Natural killer cell treated with Interleukin-12 subunit alpha and Interleukin-12 subunit beta and Interleukin-15 and Interleukin-18, amount 100 ng/mL, for 72 hours (primary cell): ENCODE data around the gene LASP1. TPM values are rescaled to one million over a fixed set of nuclear protein-coding genes. Genes with fewer than 3 reads are reported as not detected.

ENCODE experiments used
- ATAC-seq, 2 donors: fragments of 150-1000 bp; cut with Tn5 transposase in 1 of 2; sonication (Bioruptor Pico), chemical (Tn5 transposase) in 1 of 2; 2 replicates each; pipeline ENCODE4 v1.10.0; 2021
- DNase-seq: peaks from one replicate; pipeline ENCODE4 v3.0.0; 2022; ENCODE audit warnings: low spot score
- H3K27ac Mint-ChIP-seq, 2 donors: 1 replicate in 1 of 2; 2 replicates in 1 of 2; pipeline ENCODE4 v1.8.0; 2022; ENCODE audit warnings: mixed read lengths in 2 of 2, mild to moderate bottlenecking in 1 of 2, moderate library complexity in 1 of 2
- H3K27me3 Mint-ChIP-seq, 2 donors: 1 replicate in 1 of 2; 2 replicates in 1 of 2; pipeline ENCODE4 v1.8.0; 2022; ENCODE audit warnings: mixed read lengths in 2 of 2
- H3K36me3 Mint-ChIP-seq: one replicate; pipeline ENCODE4 v1.8.0; 2022; ENCODE audit warnings: mixed read lengths
- H3K4me1 Mint-ChIP-seq, 2 donors: 1 replicate in 1 of 2; 2 replicates in 1 of 2; pipeline ENCODE4 v1.8.0; 2022; ENCODE audit warnings: low read depth in 2 of 2, mixed read lengths in 2 of 2, mild to moderate bottlenecking in 1 of 2
- H3K4me3 Mint-ChIP-seq: one replicate; pipeline ENCODE4 v1.8.0; 2022; ENCODE audit warnings: mixed read lengths
- H3K9me3 Mint-ChIP-seq: 2 replicates; pipeline ENCODE4 v1.8.0; 2022; ENCODE audit warnings: mixed read lengths
- total RNA-seq, 2 donors: library from RNA; stranded (reverse); gene quantifications; one replicate each; pipeline ENCODE4 v1.2.3, GENCODE V29; 2022

The LASP1 gene
- total RNA-seq, 2 donors from 2014 or later, result 214 to 390 TPM

- Mint-ChIP-seq H3K36me3 (peaks cover 7% of the 10 kb centered on the region), H3K4me1 (peaks cover 17 to 44% of the 10 kb centered on the region in 2 donors), H3K9me3 (no peaks in the 10 kb centered on the region), H3K27me3 (no peaks in the 10 kb centered on the region), H3K4me3 (no peak overlapping the region), H3K27ac (peak overlapping the region; percentile 22 to 23)
- ATAC-seq (no peak), DNase-seq (no peak)
Measured at GRCh38 chr17:38914741-38915638, 45.1 kb downstream of the LASP1 start.

DNA sequence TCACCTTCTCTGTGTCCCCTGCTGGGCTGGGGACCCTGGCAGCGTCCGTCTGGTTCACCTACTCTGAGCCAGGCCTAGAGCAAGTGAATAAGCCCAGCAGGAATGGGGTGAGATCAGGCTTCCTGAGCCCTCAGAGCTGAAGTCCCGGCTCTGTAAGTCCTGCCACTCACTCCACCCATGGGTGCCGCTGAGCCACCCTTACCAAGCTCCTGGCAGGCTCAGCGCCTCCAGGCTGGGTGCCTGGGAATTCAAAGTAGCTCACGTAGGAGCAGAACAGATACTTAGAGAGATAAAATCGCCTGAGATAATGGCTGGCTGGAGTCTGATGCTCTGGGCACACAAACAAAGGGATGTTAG, 45.8 kb downstream of the LASP1 start:
- H3K4me3 Mint-ChIP-seq, result no peak overlapping the region
- peaks cover 7% of the 10 kb centered on the region for H3K36me3 Mint-ChIP-seq
- DNase-seq (no peak), ATAC-seq (no peak)
- no peaks in the 10 kb centered on the region for H3K27me3 Mint-ChIP-seq
- H3K27ac Mint-ChIP-seq, result peak overlapping the region; percentile 22 to 23
- peaks cover 17 to 49% of the 10 kb centered on the region in 2 donors for H3K4me1 Mint-ChIP-seq
- H3K9me3 Mint-ChIP-seq, result no peaks in the 10 kb centered on the region

GRCh38 chr17:38916771-38917170, 46.9 kb downstream of the LASP1 start:
- peaks cover 7% of the 10 kb centered on the region for H3K36me3 Mint-ChIP-seq
- ATAC-seq, result no peak
- peak overlapping the region; percentile 14 to 60 for H3K27ac Mint-ChIP-seq
- DNase-seq, result no peak
- H3K4me3 Mint-ChIP-seq, result no peak overlapping the region
- H3K27me3 Mint-ChIP-seq, result no peaks in the 10 kb centered on the region
- H3K4me1 Mint-ChIP-seq, result peaks cover 22 to 53% of the 10 kb centered on the region in 2 donors
- H3K9me3 Mint-ChIP-seq, result no peaks in the 10 kb centered on the region

DNA sequence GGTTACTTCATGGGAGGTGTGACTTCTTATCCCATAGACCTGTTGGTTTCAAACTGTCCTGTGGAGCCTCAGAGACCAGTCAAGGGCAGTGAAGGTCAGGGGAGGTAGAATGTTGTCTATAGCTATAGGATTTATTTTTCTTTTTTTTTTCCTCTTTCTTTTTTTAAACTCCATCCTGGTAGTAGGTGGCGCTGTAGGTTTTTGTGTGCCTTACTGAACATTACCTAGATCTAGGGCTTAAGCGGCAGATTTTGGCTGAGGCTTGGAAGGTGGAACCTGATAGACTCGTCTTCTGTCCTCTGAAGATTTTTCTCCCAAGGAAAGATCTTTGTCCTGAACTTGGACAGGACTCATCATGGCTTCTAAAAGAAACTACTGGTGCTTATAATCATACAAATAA, 47.4 kb downstream of the LASP1 start:
- DNase-seq (no peak), ATAC-seq (no peak)
- Mint-ChIP-seq H3K27me3 (no peaks in the 10 kb centered on the region), H3K9me3 (no peaks in the 10 kb centered on the region), H3K4me3 (no peak overlapping the region), H3K27ac (peak overlapping the region; percentile 14 to 60), H3K4me1 (peaks cover 26 to 54% of the 10 kb centered on the region in 2 donors), H3K36me3 (peaks cover 7% of the 10 kb centered on the region)

- Mint-ChIP-seq H3K27ac (peak overlapping the region; percentile 28 to 37), H3K4me1 (peaks cover 22 to 49% of the 10 kb centered on the region in 2 donors), H3K36me3 (peaks cover 7% of the 10 kb centered on the region), H3K4me3 (no peak overlapping the region), H3K9me3 (no peaks in the 10 kb centered on the region), H3K27me3 (no peaks in the 10 kb centered on the region)
- DNase-seq, result no peak
- ATAC-seq, result no peak
Measured at GRCh38 chr17:38918129-38918913, 48.5 kb downstream of the LASP1 start.

DNA sequence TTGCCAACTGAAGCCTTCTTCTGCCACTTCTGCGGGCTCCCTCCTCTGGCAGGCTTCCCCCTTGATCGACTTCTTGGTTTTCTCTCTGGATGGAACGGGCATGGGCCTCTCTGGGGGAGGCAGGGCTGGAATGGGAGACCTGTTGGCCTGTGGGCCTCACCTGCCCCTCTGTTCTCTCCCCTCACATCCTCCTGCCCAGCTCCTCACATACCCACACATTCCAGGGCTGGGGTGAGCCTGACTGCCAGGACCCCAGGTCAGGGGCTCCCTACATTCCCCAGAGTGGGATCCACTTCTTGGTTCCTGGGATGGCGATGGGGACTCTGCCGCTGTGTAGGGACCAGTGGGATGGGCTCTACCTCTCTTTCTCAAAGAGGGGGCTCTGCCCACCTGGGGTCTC, 49.1 kb downstream of the LASP1 start:
- DNase-seq, result no peak
- H3K27ac Mint-ChIP-seq, result peak overlapping the region in 1 of 2 donors; percentile 37
- peaks cover 7% of the 10 kb centered on the region for H3K36me3 Mint-ChIP-seq
- H3K4me1 Mint-ChIP-seq, result peaks cover 23 to 50% of the 10 kb centered on the region in 2 donors
- H3K27me3 Mint-ChIP-seq, result no peaks in the 10 kb centered on the region
- no peaks in the 10 kb centered on the region for H3K9me3 Mint-ChIP-seq
- no peak overlapping the region for H3K4me3 Mint-ChIP-seq
- no peak for ATAC-seq

GRCh38 chr17:38919316-38920078, 49.6 kb downstream of the LASP1 start:
- ATAC-seq (no peak), DNase-seq (no peak)
- H3K4me3 Mint-ChIP-seq, result no peak overlapping the region
- peaks cover 24 to 45% of the 10 kb centered on the region in 2 donors for H3K4me1 Mint-ChIP-seq
- H3K27me3 Mint-ChIP-seq, result no peaks in the 10 kb centered on the region
- H3K27ac Mint-ChIP-seq, result peak overlapping the region; percentile 63 to 69
- H3K9me3 Mint-ChIP-seq, result no peaks in the 10 kb centered on the region
- H3K36me3 Mint-ChIP-seq, result peaks cover 7% of the 10 kb centered on the region

GRCh38 chr17:38920374-38921291, 50.8 kb downstream of the LASP1 start:
- no peaks in the 10 kb centered on the region for H3K9me3 Mint-ChIP-seq
- H3K4me3 Mint-ChIP-seq, result no peak overlapping the region
- DNase-seq, result no peak
- H3K36me3 Mint-ChIP-seq, result peaks cover 7% of the 10 kb centered on the region
- H3K4me1 Mint-ChIP-seq, result peaks cover 33 to 54% of the 10 kb centered on the region in 2 donors
- H3K27me3 Mint-ChIP-seq, result no peaks in the 10 kb centered on the region
- no peak for ATAC-seq
- peak overlapping the region; percentile 63 to 69 for H3K27ac Mint-ChIP-seq

DNA sequence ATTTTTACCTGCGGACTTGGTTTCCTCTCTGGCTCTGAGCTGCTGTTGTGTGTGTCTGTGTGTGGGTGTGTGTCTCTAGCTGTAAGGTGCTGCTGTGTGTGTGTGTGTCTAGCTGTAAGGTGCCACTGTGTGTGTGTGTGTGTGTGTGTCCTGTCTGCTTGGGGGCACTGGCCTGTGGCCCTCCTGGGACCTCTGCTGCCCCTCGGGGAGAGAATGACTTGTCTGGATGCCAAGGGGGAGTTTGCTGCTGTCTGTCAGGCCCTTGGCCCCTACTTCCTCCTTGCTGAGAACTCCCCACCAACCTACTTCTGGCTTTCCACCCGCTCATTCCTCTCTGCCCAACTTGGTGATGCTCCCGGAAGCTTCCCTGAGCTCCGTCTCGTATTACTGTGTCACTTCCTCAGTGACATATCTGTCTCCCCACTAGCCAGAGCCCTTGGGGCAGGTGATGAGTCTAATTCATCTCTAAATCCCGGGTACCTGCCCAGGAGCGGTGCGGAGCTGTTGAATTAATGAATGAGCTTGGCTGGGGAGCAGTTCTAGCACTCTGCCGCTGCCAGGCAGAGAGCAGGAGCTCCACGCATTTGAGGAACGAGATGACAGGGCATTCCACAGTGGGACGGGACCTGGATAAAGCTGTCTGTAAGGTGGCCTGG, 52.0 kb downstream of the LASP1 start:
- H3K36me3 Mint-ChIP-seq, result peaks cover 4% of the 10 kb centered on the region
- H3K9me3 Mint-ChIP-seq, result no peaks in the 10 kb centered on the region
- no peak overlapping the region for H3K4me3 Mint-ChIP-seq
- no peak for DNase-seq
- peak overlapping the region; percentile 66 to 72 for H3K27ac Mint-ChIP-seq
- H3K27me3 Mint-ChIP-seq, result no peaks in the 10 kb centered on the region
- peaks cover 40 to 56% of the 10 kb centered on the region in 2 donors for H3K4me1 Mint-ChIP-seq
- no peak for ATAC-seq

- Mint-ChIP-seq H3K9me3 (no peaks in the 10 kb centered on the region), H3K27me3 (no peaks in the 10 kb centered on the region), H3K36me3 (no peaks in the 10 kb centered on the region), H3K27ac (peak overlapping the region; percentile 66 to 72), H3K4me3 (no peak overlapping the region), H3K4me1 (peaks cover 40 to 54% of the 10 kb centered on the region in 2 donors)
- ATAC-seq (no peak), DNase-seq (no peak)
Measured at GRCh38 chr17:38922538-38923297, 52.9 kb downstream of the LASP1 start.

DNA sequence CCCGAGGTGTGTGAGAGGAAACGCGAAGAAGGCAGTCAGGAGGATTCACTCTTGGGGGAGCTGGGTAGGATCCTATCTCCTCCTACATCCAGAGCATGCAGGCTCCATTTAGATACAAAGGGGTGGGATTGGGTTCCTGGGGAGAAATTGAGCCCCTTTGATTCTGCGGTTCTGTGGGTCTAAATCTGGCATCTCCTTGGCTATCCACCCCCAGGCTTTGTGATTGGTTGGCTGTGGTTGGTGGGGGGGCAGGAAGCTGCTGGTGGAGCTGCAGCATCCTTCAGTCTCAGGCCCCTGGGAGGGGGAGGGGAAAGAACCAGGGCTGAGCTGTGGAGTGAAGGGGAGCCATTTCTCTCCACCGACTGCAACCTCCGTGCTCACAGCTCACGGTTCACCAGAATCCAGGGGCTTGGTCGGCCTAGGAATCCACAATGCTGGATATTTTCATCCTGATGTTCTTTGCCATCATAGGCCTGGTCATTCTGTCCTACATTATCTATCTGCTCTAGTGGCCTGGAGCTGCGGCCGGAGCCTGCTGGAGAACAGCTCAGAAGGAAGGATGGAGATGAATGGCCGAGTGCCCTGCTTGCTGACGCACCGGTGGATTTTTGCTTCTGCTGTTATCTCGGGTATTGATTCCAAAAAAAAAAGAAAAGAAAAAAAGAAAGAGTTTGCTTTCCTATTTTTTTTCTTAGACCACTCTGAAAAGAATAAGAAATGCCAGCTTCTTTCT, 55.6 kb downstream of the LASP1 start, which contains the start of gene LASP1NB:
Gene LASP1NB, plus strand, starts transcription at position 352 of the 733 bp plus-strand sequence.
- Mint-ChIP-seq H3K27ac (peak within 1 kb of the TSS; percentile 68 to 81), H3K9me3 (no peaks in the 10 kb centered on the region), H3K4me1 (peaks cover 39 to 40% of the 10 kb centered on the region in 2 donors), H3K27me3 (no peaks in the 10 kb centered on the region), H3K36me3 (no peaks in the 10 kb centered on the region), H3K4me3 (peak within 1 kb of the TSS; percentile 69)
- no peak for DNase-seq
- no peak for ATAC-seq
